Endothelial cell of umbilical vein (primary cell): Measurements from ENCODE around the gene TMEM175. TPM values are rescaled to one million over a fixed set of nuclear protein-coding genes. Genes with fewer than 3 reads are reported as not detected.

ENCODE experiments used
- BruUV-seq: library from RNA; stranded (reverse); fragments of 400-500 nt; replicated peaks from 2 replicates; lab custom pipeline; 2021; lab: Mats Ljungman, UMichigan
- CTCF ChIA-PET: fragments of 300-600, 350-600 bp; sonication (Branson Sonifier 250); formaldehyde crosslinking; loops from one replicate; lab custom pipeline; 2021; ENCODE audit warnings: antibody characterized with exemption, inconsistent platforms; lab: Charles Lee
- POLR2A ChIA-PET: fragments of 300-600, 350-600 bp; sonication (Branson Sonifier 250); formaldehyde crosslinking; loops from one replicate; lab custom pipeline; 2021; ENCODE audit warnings: antibody characterized with exemption, inconsistent platforms; lab: Charles Lee
- DNase-seq: peaks from one replicate; pipeline ENCODE4 v3.0.0-alpha.2; 2011; ENCODE audit warnings: low read depth, low spot score
- FAIRE-seq: peaks from 2 replicates; lab custom pipeline; 2011; peaks lifted over from hg19 to GRCh38; lab: Jason Lieb, UNC
- H2AFZ ChIP-seq: 2 replicates; pipeline ENCODE4 v1.6.0; 2012; ENCODE audit warnings: low read depth, low read length, control low read depth, inconsistent platforms
- H3K27ac ChIP-seq: 2 replicates; pipeline ENCODE4 v1.5.1; 2011; ENCODE audit warnings: low read depth, mild to moderate bottlenecking, control low read depth, low read length, moderate library complexity; ENCODE audit not compliant: insufficient read depth
- H3K27me3 ChIP-seq, 2 experiments: 2 replicates each; pipeline versions ENCODE4 v1.6.0 to v1.6.1; 2011; ENCODE audit warnings: low read length in 2 of 2, mixed read lengths in 1 of 2; ENCODE audit not compliant: control insufficient read depth in 2 of 2, insufficient read depth in 2 of 2
- H3K36me3 ChIP-seq, 2 experiments: 2 replicates in 1 of 2; 3 replicates in 1 of 2; pipeline ENCODE4 v1.5.1; 2011; ENCODE audit warnings: low read length in 2 of 2, mild to moderate bottlenecking in 1 of 2, moderate library complexity in 1 of 2; ENCODE audit not compliant: control insufficient read depth in 2 of 2, insufficient read depth in 2 of 2; ENCODE audit errors: extremely low read depth in 1 of 2
- H3K4me1 ChIP-seq: 3 replicates; pipeline ENCODE4 v1.5.1; 2011; ENCODE audit warnings: mild to moderate bottlenecking, low read length; ENCODE audit not compliant: control insufficient read depth, insufficient read depth; ENCODE audit errors: extremely low read depth
- H3K4me2 ChIP-seq: 2 replicates; pipeline ENCODE4 v1.6.1; 2011; ENCODE audit warnings: low read length, control low read depth, mixed read lengths; ENCODE audit not compliant: insufficient read depth
- H3K4me3 ChIP-seq, 3 experiments: fragments of 200-600 bp in 1 of 3; sonication (generic), shearing (Covaris generic) in 1 of 3; replicated peaks in 1 of 3; 2 replicates each; pipeline ENCODE4 v1.5.1; 2011 to 2016; ENCODE audit warnings: control low read depth in 3 of 3, low read length in 3 of 3, mild to moderate bottlenecking in 2 of 3, inconsistent platforms in 1 of 3, low read depth in 1 of 3, moderate library complexity in 1 of 3; ENCODE audit not compliant: insufficient read depth in 1 of 3
- H3K79me2 ChIP-seq: 2 replicates; pipeline ENCODE4 v1.6.0; 2012; ENCODE audit warnings: low read length, inconsistent platforms; ENCODE audit not compliant: control insufficient read depth, insufficient read depth
- H3K9ac ChIP-seq: replicated peaks from 2 replicates; pipeline ENCODE3; 2011; ENCODE audit warnings: low read length, control low read depth; ENCODE audit not compliant: insufficient read depth; ENCODE audit errors: extremely low read depth
- H3K9me1 ChIP-seq: replicated peaks from 3 replicates; pipeline ENCODE4 v1.6.0; 2011; ENCODE audit warnings: mild to moderate bottlenecking, low read length; ENCODE audit not compliant: control insufficient read depth, insufficient read depth; ENCODE audit errors: extremely low read depth
- H3K9me3 ChIP-seq: replicated peaks from 2 replicates; pipeline ENCODE4 v1.5.1; 2012; ENCODE audit warnings: low read length, inconsistent platforms; ENCODE audit not compliant: control insufficient read depth, insufficient read depth
- H4K20me1 ChIP-seq: replicated peaks from 2 replicates; pipeline ENCODE3; 2011; ENCODE audit warnings: mild to moderate bottlenecking, low read length; ENCODE audit not compliant: control insufficient read depth, insufficient read depth; ENCODE audit errors: extremely low read depth
- CTCF ChIP-seq, 2 donors: IDR thresholded peaks; 1 replicate in 1 of 2; 2 replicates in 1 of 2; pipeline ENCODE4 v1.5.1; 2011; ENCODE audit warnings: low read length in 2 of 2, mild to moderate bottlenecking in 2 of 2, moderate library complexity in 2 of 2, control low read depth in 1 of 2, inconsistent platforms in 1 of 2, low read depth in 1 of 2; ENCODE audit not compliant: insufficient read depth in 1 of 2; ENCODE audit errors: extremely low read depth in 1 of 2
- EZH2 ChIP-seq: IDR thresholded peaks from 2 replicates; pipeline ENCODE4 v1.6.1; 2012; ENCODE audit warnings: borderline replicate concordance, low read depth, mild to moderate bottlenecking, moderate library complexity, low read length, inconsistent platforms; ENCODE audit not compliant: severe bottlenecking
- FOS ChIP-seq: IDR thresholded peaks from 2 replicates; pipeline ENCODE4 v1.6.1; 2011; ENCODE audit warnings: mild to moderate bottlenecking, low read length, moderate library complexity, borderline replicate concordance; ENCODE audit not compliant: insufficient read depth
- GATA2 ChIP-seq: IDR thresholded peaks from 2 replicates; pipeline ENCODE4 v1.7.0; 2011; ENCODE audit warnings: low read depth, mild to moderate bottlenecking, moderate library complexity, mixed read lengths, low read length; ENCODE audit not compliant: insufficient read length, insufficient read depth
- JUN ChIP-seq: IDR thresholded peaks from 2 replicates; pipeline ENCODE4 v1.6.1; 2011; ENCODE audit warnings: borderline replicate concordance, low read depth; ENCODE audit not compliant: insufficient read length, insufficient read depth
- MAX ChIP-seq: IDR thresholded peaks from 2 replicates; pipeline ENCODE4 v1.6.1; 2011; ENCODE audit not compliant: insufficient read depth, insufficient read length
- MYC ChIP-seq: IDR thresholded peaks from one replicate; pipeline ENCODE4 v1.6.1; 2011; ENCODE audit warnings: mild to moderate bottlenecking, low read depth, low read length
- POLR2A ChIP-seq: IDR thresholded peaks from 2 replicates; pipeline ENCODE4 v1.6.1; 2012; ENCODE audit warnings: low read depth, mild to moderate bottlenecking, control low read depth, low read length
- POLR2AphosphoS5 ChIP-seq: IDR thresholded peaks from 2 replicates; pipeline ENCODE4 v1.6.1; 2012; ENCODE audit warnings: low read depth, mild to moderate bottlenecking, control low read depth, low read length, moderate library complexity; ENCODE audit not compliant: insufficient read depth
- dilution Hi-C: fragments of 300-500 bp; cut with MboI; formaldehyde crosslinking; loops from one replicate; pipeline ENCODE4 v1.15.0; 2019; ENCODE audit warnings: low sequenced_read_pairs; ENCODE audit not compliant: extremely low pct_ligation_motif_present
- intact Hi-C: fragments of 100-400 bp; cut with micrococcal nuclease; formaldehyde crosslinking; loops from one replicate; pipeline ENCODE4 v1.10.0; 2022
- polyA plus RNA-seq, 4 experiments: library from polyadenylated mRNA; depleted of rRNA in 3 of 4; stranded (reverse) in 3 of 4; unstranded in 1 of 4; fragments of >200 nt; gene quantifications; 2 replicates each; pipeline versions ENCODE4 v1.2.1 to v1.2.3, GENCODE V29; 2011 to 2012; ENCODE audit warnings: missing spikeins in 1 of 4
- total RNA-seq: library from RNA; stranded (reverse); gene quantifications from 2 replicates; pipeline ENCODE4 v1.2.3, GENCODE V29; 2021

TMEM175 gene
- total and polyA plus RNA-seq, 2 donors (not counting 3 experiments of a cell fraction or from before 2014, with no cell fraction given) = 21.9 to 80.1 TPM

DNA sequence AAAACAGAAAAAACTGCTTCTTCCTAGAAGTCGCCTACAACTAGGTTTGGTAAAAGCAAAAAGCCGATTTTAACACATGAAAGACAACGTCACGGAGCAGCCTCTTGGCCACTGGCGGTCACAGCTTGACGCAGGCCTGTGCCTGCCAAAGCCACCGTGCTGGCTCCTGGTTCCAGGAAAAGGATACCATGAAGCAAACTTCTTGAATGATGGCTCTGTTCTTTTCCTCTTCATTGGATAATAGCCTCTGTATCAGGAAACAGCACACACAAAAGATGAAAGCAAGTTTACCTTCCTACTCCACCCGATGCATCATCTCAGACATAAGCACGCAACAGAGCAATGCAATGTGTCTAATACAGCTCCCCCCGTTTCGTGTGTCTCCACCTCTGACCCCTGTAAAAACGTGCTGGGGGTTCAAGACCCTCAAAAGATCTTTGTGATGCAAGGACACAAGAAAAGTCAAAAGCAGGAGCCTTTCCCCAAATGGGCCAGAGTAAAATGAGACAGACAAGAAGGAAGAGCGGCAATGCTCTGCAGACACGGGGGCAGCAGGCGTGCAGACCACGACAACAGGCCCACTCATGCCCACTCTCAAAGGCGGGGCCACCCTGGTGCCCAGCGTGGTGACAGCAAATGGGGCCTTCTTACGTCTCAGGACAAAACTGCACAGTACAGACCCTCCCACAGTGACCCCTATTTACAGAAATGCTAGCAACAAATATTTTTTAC is 19.5 kb upstream of the TMEM175 start:
- Histone ChIP-seq H3K36me3 (peaks cover 4 to 9% of the 10 kb centered on the region in 2 experiments), H3K4me3 (no peak overlapping the region), H3K4me1 (peaks cover 15% of the 10 kb centered on the region), H3K9me1 (no peaks in the 10 kb centered on the region), H3K4me2 (no peak overlapping the region), H3K9me3 (no peaks in the 10 kb centered on the region), H2AFZ (no peak overlapping the region), H4K20me1 (peaks cover 5% of the 10 kb centered on the region), H3K27ac (no peak overlapping the region), H3K9ac (no peak overlapping the region), H3K27me3 (no peaks in the 10 kb centered on the region), H3K79me2 (peaks cover 36% of the 10 kb centered on the region)
- intact Hi-C loops = no loop called here
- POLR2A ChIA-PET = no interaction called here
- DNase-seq (no peak), FAIRE-seq (no peak)
- CTCF ChIA-PET = no interaction called here
- dilution Hi-C loops = no loop called here
- TF ChIP-seq FOS (no peak), CTCF (IDR thresholded peaks at IDR 0.05; ENCODE audit: extremely low read depth in 1 of 2, insufficient read depth in 1 of 2, low read depth in 1 of 2, low read length in 2 of 2) (no peak), MAX (no peak), JUN (no peak), EZH2 (no peak), POLR2A (no peak), GATA2 (no peak), POLR2AphosphoS5 (no peak), MYC (no peak)
- no TSS peak for BruUV-seq
